ENCODE results near the gene MTHFD2L. TPM values are rescaled to one million over a fixed set of nuclear protein-coding genes. Genes with fewer than 3 reads are reported as not detected.

MTHFD2L gene
- total and polyA plus RNA-seq, 9 of the 15 experiments (the other 6 are each of a cell fraction or from before 2014, with no cell fraction given): 10.0 to 39.0 (median 26.0) TPM

DNA sequence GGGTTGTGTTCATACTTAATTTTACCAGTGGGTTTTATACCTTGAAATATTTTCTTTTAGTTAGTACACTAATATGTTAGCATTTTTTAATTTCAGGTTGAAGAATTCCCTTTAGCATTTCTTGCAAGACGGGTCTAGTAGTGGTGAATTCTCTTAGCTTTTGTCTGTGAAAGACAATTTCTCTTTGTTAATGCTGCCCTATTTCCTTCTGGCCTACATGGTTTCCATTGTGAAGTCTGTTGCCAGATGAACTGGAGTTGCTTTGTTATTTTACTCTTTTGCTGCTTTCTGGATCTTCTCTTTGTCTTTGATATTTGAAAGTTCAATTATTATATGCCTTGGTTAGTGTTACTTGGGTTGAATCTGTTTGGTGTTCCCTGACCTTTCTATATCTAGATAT lies 25.0 kb upstream of the MTHFD2L start (continued):
- TF ChIP-seq, protein P1, sequence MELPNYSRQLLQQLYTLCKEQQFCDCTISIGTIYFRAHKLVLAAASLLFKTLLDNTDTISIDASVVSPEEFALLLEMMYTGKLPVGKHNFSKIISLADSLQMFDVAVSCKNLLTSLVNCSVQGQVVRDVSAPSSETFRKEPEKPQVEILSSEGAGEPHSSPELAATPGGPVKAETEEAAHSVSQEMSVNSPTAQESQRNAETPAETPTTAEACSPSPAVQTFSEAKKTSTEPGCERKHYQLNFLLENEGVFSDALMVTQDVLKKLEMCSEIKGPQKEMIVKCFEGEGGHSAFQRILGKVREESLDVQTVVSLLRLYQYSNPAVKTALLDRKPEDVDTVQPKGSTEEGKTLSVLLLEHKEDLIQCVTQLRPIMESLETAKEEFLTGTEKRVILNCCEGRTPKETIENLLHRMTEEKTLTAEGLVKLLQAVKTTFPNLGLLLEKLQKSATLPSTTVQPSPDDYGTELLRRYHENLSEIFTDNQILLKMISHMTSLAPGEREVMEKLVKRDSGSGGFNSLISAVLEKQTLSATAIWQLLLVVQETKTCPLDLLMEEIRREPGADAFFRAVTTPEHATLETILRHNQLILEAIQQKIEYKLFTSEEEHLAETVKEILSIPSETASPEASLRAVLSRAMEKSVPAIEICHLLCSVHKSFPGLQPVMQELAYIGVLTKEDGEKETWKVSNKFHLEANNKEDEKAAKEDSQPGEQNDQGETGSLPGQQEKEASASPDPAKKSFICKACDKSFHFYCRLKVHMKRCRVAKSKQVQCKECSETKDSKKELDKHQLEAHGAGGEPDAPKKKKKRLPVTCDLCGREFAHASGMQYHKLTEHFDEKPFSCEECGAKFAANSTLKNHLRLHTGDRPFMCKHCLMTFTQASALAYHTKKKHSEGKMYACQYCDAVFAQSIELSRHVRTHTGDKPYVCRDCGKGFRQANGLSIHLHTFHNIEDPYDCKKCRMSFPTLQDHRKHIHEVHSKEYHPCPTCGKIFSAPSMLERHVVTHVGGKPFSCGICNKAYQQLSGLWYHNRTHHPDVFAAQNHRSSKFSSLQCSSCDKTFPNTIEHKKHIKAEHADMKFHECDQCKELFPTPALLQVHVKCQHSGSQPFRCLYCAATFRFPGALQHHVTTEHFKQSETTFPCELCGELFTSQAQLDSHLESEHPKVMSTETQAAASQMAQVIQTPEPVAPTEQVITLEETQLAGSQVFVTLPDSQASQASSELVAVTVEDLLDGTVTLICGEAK (IDR thresholded peaks at IDR 0.05): no peak
- TF ChIP-seq, protein P1 (CRISPR knock-in tag; IDR thresholded peaks at IDR 0.05): no peak
- TF ChIP-seq ZNF23 (CRISPR knock-in tag; IDR thresholded peaks at IDR 0.05): no peak

All from K562 (cell line).